K562 (cell line): Measurements from ENCODE around the gene ATP2A2. TPM values are rescaled to one million over a fixed set of nuclear protein-coding genes. Genes with fewer than 3 reads are reported as not detected.
"Not testable (repeated sequence)": the region's sequence is repeated elsewhere in the genome, so short reads cannot be mapped to it uniquely, and the experiment has no call there.

Source experiments
- ATAC-seq: fragments of 200-7000 bp; cut with Tn5 transposase; 3 replicates; pipeline ENCODE4 v1.9.1; 2020; ENCODE audit warnings: moderate library complexity
- BruUV-seq: library from RNA; stranded (reverse); fragments of 400-500 nt; replicated peaks from 2 replicates; lab custom pipeline; 2021; lab: Mats Ljungman, UMichigan
- CTCF ChIA-PET: fragments of 300-600 bp; formaldehyde crosslinking; extraction: SDS; loops from one replicate; lab custom pipeline; 2021; ENCODE audit warnings: low intra/inter-chr PET ratio; lab: Yijun Ruan, JAX
- POLR2A ChIA-PET: fragments of 300-600, 350-650 bp; sonication (Branson Sonifier 250); formaldehyde crosslinking; extraction: SDS; loops from one replicate; lab custom pipeline; 2021; ENCODE audit warnings: antibody characterized with exemption, inconsistent platforms; lab: Yijun Ruan, JAX
- DNase-seq, 4 experiments: peaks; one replicate each; pipeline versions ENCODE4 v3.0.0 to v3.0.0-alpha.2; 2011 to 2018; ENCODE audit warnings: low spot score in 3 of 4, mixed read lengths in 3 of 4; ENCODE audit errors: extremely low read depth in 1 of 4
- FAIRE-seq: peaks from 2 replicates; lab custom pipeline; 2011; peaks lifted over from hg19 to GRCh38; lab: Jason Lieb, UNC
- H2AFZ ChIP-seq: 2 replicates; pipeline ENCODE4 v1.6.0; 2011; ENCODE audit warnings: low read depth, low read length, control low read depth, inconsistent platforms
- H3K27ac ChIP-seq: fragments of 200-600 bp; 3 replicates; pipeline ENCODE4 v1.8.0; 2011; ENCODE audit warnings: low read depth, mild to moderate bottlenecking, control low read depth, inconsistent platforms, low read length, moderate library complexity, mixed read lengths; ENCODE audit errors: extremely low read depth
- H3K27me3 ChIP-seq, 2 experiments: fragments of 300-600 bp in 1 of 2; 2 replicates in 1 of 2; 3 replicates in 1 of 2; pipeline versions ENCODE4 v1.6.0 to v1.8.0; 2011; ENCODE audit warnings: inconsistent platforms in 2 of 2, low read length in 2 of 2, mild to moderate bottlenecking in 1 of 2, mixed read lengths in 1 of 2, moderate library complexity in 1 of 2; ENCODE audit not compliant: control insufficient read depth in 2 of 2, insufficient read depth in 2 of 2
- H3K36me3 ChIP-seq: fragments of 300-600 bp; 3 replicates; pipeline ENCODE4 v1.8.0; 2011; ENCODE audit warnings: mild to moderate bottlenecking, low read length, inconsistent platforms; ENCODE audit not compliant: control insufficient read depth, insufficient read depth
- H3K4me1 ChIP-seq, 2 experiments: fragments of 200-600 bp in 1 of 2; replicated peaks in 1 of 2; 2 replicates in 1 of 2; 3 replicates in 1 of 2; pipeline versions ENCODE4 v1.5.1 to v1.8.0; 2011; ENCODE audit warnings: inconsistent platforms in 2 of 2, low read length in 2 of 2, mild to moderate bottlenecking in 1 of 2, mixed read lengths in 1 of 2, moderate library complexity in 1 of 2; ENCODE audit not compliant: control insufficient read depth in 2 of 2, insufficient read depth in 2 of 2
- H3K4me2 ChIP-seq: 2 replicates; pipeline ENCODE4 v1.6.1; 2011; ENCODE audit warnings: low read length, control low read depth, inconsistent platforms, mixed read lengths; ENCODE audit not compliant: insufficient read depth
- H3K4me3 ChIP-seq: fragments of 200-600 bp; sonication (generic), shearing (Covaris generic); 2 replicates; pipeline ENCODE4 v1.5.1; 2016; ENCODE audit warnings: control low read depth, inconsistent platforms
- H3K79me2 ChIP-seq: fragments of 200-600 bp; 3 replicates; pipeline ENCODE4 v1.8.0; 2011; ENCODE audit warnings: low read length, inconsistent platforms; ENCODE audit not compliant: control insufficient read depth, insufficient read depth
- H3K9ac ChIP-seq, 2 experiments: 2 replicates each; pipeline versions ENCODE4 v1.6.0 to v1.6.1; 2011; ENCODE audit warnings: low read depth in 2 of 2, low read length in 2 of 2, control low read depth in 1 of 2, inconsistent platforms in 1 of 2, mild to moderate bottlenecking in 1 of 2, mixed read lengths in 1 of 2; ENCODE audit not compliant: insufficient read depth in 1 of 2
- H3K9me1 ChIP-seq: one replicate; pipeline ENCODE4 v1.6.0; 2011; ENCODE audit warnings: inconsistent platforms, mild to moderate bottlenecking, low read length, moderate library complexity; ENCODE audit not compliant: control insufficient read depth, insufficient read depth
- H3K9me3 ChIP-seq: replicated peaks from 2 replicates; pipeline ENCODE4 v1.5.1; 2011; ENCODE audit warnings: low read depth, low read length, inconsistent platforms; ENCODE audit not compliant: control insufficient read depth, insufficient read depth
- H4K20me1 ChIP-seq: replicated peaks from 2 replicates; pipeline ENCODE4 v1.6.1; 2011; ENCODE audit warnings: low read length, inconsistent platforms, mixed read lengths; ENCODE audit not compliant: control insufficient read depth, insufficient read depth
- ADNP ChIP-seq: fragments of 200-800 bp; sonication (Bioruptor generic); IDR thresholded peaks from 2 replicates; pipeline ENCODE4 v1.6.1; 2016; ENCODE audit warnings: missing genetic modification characterization, missing compliant biosample characterization
- ARID1B ChIP-seq: fragments of 450-650 bp; IDR thresholded peaks from 2 replicates; pipeline ENCODE4 v1.6.1; 2016; ENCODE audit warnings: antibody characterized with exemption, mild to moderate bottlenecking, inconsistent platforms
- C11orf30 ChIP-seq: fragments of 450-650 bp; IDR thresholded peaks from 2 replicates; pipeline ENCODE4 v1.6.1; 2016; ENCODE audit warnings: low read depth, mild to moderate bottlenecking
- DPF2 ChIP-seq: fragments of 450-650 bp; IDR thresholded peaks from 2 replicates; pipeline ENCODE4 v1.6.1; 2016
- KDM1A ChIP-seq, 2 experiments: fragments of 450-650 bp; IDR thresholded peaks; 2 replicates each; pipeline ENCODE4 v1.6.1; 2016; ENCODE audit warnings: mild to moderate bottlenecking in 2 of 2
- MAFG ChIP-seq: fragments of 450-650 bp; conservative IDR thresholded peaks from 2 replicates; pipeline ENCODE4 v1.6.1; 2016; ENCODE audit warnings: missing genetic modification characterization, missing compliant biosample characterization
- TRIM24 ChIP-seq, 2 experiments: fragments of 450-650 bp; IDR thresholded peaks; 2 replicates each; pipeline ENCODE4 v1.6.1; 2016
- ZNF316 ChIP-seq: fragments of 450-650 bp; IDR thresholded peaks from 2 replicates; pipeline ENCODE4 v1.6.1; 2016
- WGBS: fragments of 100-300 bp; shearing (Covaris generic); methylation state at CpG from one replicate; pipeline ENCODE4 v1.1.6; 2016; ENCODE audit warnings: low coverage, mixed read lengths; ENCODE audit not compliant: insufficient coverage; ENCODE audit errors: missing lambda C conversion rate; 5-methylcytosine and 5-hydroxymethylcytosine counted together
- in situ Hi-C: fragments of 300-500 bp; cut with MboI; formaldehyde crosslinking; loops from 4 replicates; pipeline ENCODE4 v1.15.0; 2018; ENCODE audit warnings: inconsistent platforms, mixed read lengths
- intact Hi-C: fragments of 100-400 bp; cut with micrococcal nuclease; formaldehyde crosslinking; loops from 2 replicates; pipeline ENCODE4 v1.14.2; 2022
- polyA plus RNA-seq, 8 experiments: library from polyadenylated mRNA; depleted of rRNA in 4 of 8; stranded (reverse) in 5 of 8; unstranded in 3 of 8; fragments of >200 nt; fragmentation: Nextera tagmentation in 2 of 8; fragmentation: Illumina TruSeq in 1 of 8; extraction: Ambion mirVana in 2 of 8; extraction: Trizol in 1 of 8; gene quantifications; 2 replicates each; pipeline versions ENCODE4 v1.2.1 to v1.2.3, GENCODE V29; 2011 to 2014; ENCODE audit warnings: inconsistent platforms in 1 of 8, missing spikeins in 1 of 8
- total RNA-seq, 7 experiments: library from RNA; depleted of rRNA in 6 of 7; stranded (reverse); fragments of >200 nt in 6 of 7; fragmentation: Illumina TruSeq in 2 of 7; extraction: Trizol in 2 of 7; gene quantifications; 2 replicates each; pipeline versions ENCODE4 v1.2.1 to v1.2.3, GENCODE V29; 2011 to 2021; ENCODE audit warnings: low replicate concordance in 1 of 7
- TF ChIP-seq, protein P1 (sequence below), 2 experiments: IDR thresholded peaks in 1 of 2; conservative IDR thresholded peaks in 1 of 2; 2 replicates each; pipeline ENCODE4 v1.6.1; 2016; ENCODE audit warnings: low read depth in 2 of 2, mild to moderate bottlenecking in 1 of 2, missing compliant biosample characterization in 1 of 2, missing genetic modification characterization in 1 of 2, moderate library complexity in 1 of 2

ATP2A2 gene
- total and polyA plus RNA-seq, 9 of the 15 experiments (the other 6 are each of a cell fraction or from before 2014, with no cell fraction given) = 5.2 to 205 (median 51.6) TPM

DNA sequence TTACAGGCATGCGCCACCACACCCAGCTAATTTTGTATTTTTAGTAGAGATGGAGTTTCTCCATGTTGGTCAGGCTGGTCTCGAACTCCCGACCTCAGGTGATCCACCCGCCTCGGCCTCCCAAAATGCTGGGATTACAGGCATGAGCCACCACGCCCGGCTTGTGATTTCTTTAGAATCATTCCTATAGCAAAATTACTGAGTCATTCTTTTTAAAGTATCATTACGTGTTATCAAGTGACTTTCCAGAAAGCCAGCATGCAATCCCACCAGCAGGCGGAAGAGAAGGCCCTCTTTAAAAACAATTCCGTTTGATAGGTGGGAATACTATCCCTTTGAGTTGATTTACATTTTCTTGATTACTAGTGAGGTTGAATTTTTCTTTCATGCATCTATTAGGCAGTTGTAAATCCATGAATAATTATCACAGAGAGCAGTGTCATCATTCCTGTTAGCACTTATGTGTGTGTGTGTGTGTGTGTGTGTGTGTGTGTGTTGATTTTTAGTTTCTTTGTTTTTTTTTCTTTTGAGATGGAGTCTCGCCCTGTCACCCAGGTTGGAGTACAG lies 25.1 kb upstream of the ATP2A2 start:
- POLR2A ChIA-PET = interaction anchor here (1.2 kb wide), 1 partner anchor 8 kb away, joined by 3 read pairs; no protein-coding TSS in a partner anchor
- DNase-seq, H3K36me3 ChIP-seq, H3K9me1 ChIP-seq, H3K4me3 ChIP-seq, FAIRE-seq, CTCF ChIA-PET, H3K9ac ChIP-seq, BruUV-seq, H2AFZ ChIP-seq, in situ Hi-C loops, H3K27ac ChIP-seq, intact Hi-C loops, H3K27me3 ChIP-seq, ATAC-seq, H3K79me2 ChIP-seq, H3K4me2 ChIP-seq, H3K9me3 ChIP-seq, H4K20me1 ChIP-seq: not testable (repeated sequence)
- TF ChIP-seq DPF2 (0 out of 2 replicates have a peak, but pooled peaks have one; percentile 16), ZNF316 (peak; percentile 57; the same call in 1 of the 2 replicates), TRIM24 (IDR thresholded peaks at IDR 0.05) (0 out of 4 replicates have a peak, but pooled peaks of 1 of the 2 experiments have one; percentile 18), KDM1A (IDR thresholded peaks at IDR 0.05) (0 out of 4 replicates have a peak, but pooled peaks of 1 of the 2 experiments have one; percentile 9), ARID1B (0 out of 2 replicates have a peak, but pooled peaks have one; percentile 4), C11orf30 (peak; percentile 56), MAFG (tag) (peak; percentile 72), ADNP (tag) (peak; percentile 64)
- TF ChIP-seq, protein P1, sequence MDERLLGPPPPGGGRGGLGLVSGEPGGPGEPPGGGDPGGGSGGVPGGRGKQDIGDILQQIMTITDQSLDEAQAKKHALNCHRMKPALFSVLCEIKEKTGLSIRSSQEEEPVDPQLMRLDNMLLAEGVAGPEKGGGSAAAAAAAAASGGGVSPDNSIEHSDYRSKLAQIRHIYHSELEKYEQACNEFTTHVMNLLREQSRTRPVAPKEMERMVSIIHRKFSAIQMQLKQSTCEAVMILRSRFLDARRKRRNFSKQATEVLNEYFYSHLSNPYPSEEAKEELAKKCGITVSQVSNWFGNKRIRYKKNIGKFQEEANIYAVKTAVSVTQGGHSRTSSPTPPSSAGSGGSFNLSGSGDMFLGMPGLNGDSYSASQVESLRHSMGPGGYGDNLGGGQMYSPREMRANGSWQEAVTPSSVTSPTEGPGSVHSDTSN (CRISPR knock-in tag; IDR thresholded peaks at IDR 0.05; ENCODE audit: low read depth) = not testable (repeated sequence)
- TF ChIP-seq, protein P1 (tag; conservative IDR thresholded peaks at IDR 0.05; ENCODE audit: low read depth) = 0 out of 2 replicates have a peak, but pooled peaks have one; percentile 43
- 70% methylated on average over 8 of the region's 11 CpGs for WGBS
- peaks cover 10 to 11% of the 10 kb centered on the region in 2 experiments; a peak in 3 of 5 replicates for H3K4me1 ChIP-seq
